GDM1 (cell line): Measurements from ENCODE around the gene POLL.
A peak's percentile ranks its signal among the peaks of the same experiment; 100 is the strongest.

Experiments
- DNase-seq: peaks from one replicate; lab custom pipeline; 2025; lab: John Stamatoyannopoulos, UW

POLL gene

GRCh38 chr10:101611096-101611905 lies 23.2 kb upstream of the POLL start:
- DNase-seq: no peak

DNA sequence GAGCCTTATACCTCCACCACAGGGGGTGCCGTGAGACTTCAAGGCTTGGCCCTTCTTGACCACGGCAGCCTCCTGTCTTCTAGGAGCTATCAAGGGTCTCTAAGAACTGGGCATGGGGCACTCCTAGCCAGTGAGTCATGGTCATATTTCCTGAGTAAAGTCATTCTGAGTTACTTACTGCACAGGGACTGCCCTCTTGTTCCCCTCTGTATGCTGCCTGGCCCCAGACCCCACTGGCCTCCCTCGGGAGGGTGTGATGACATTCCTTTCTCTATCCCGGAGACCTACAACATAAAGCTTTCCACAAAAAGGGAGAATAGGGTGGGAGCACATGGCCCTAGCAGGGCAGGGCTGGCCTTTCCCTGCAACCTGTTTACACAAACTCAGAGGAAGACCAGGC lies 21.4 kb upstream of the POLL start:
- DNase-seq: no peak

DNA sequence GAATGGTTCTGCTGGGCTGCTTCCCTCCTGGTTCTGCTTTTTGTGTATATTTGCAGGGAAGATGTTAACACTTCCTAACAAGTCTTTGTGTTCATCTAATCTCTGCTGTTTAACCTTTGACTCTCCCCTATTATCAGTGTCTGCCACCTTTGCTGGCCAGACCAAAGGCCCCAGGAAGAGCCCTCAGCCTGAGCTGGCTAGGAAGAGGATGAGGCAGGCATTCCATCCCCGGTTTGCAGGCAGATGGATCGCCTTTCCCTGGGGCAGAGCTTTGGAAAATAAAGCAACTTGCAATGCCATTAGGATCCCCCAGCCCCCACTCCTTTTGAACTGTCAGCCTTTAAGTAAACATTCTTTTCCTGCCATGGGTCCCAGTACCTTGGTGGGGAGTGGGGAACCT lies 19.1 kb upstream of the POLL start:
- no peak for DNase-seq

DNA sequence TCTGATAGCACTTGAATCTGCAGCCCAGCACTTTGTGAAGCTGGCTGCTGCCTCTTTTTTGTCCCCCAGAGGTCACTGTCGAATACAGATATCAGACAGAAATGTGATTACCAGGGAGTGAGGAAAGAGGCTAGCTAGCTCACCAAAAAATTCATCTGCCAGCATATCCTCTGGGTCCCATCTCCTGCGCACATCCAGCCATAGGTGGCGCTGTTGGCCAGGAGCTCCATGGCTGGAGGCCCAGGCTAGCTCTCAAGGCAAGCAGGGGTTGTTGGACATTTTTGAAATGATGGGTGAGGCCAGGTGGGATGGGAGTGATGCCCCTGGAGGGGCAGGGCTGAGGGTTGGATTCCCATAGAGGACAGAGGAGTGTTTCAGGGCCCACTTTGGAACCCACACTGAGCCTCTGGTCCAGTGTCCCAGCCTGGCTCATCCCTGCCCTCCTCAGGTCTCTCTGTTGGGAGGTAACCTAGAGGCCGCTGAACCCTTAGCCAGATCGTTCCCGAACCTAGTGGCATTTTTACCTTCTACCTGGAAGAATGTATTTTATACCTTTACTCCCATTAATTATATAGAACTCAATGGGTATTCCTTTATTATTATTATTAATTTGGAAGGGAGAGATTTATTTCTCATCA lies 14.8 kb upstream of the POLL start:
- DNase-seq: peak; percentile 73

DNA sequence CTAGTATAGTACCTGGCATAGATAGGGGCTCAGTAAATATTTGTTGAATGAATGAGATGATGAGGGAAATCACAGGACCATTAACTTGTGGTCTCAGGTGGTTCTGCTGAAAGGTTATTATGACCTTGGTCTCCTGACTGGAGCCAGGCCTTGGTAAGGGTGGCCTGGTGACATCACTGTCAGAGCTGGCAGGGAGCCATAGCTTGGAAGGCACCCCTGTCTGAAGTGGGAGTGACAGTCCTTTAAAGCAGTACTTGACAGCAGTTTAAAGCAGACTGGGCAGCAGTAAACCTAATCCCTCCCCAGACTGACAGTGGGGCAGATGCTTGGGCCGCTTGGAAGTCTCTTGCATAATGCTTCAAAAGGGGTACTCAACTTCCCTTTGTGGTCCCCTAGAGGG lies 13.5 kb upstream of the POLL start:
- no peak for DNase-seq

- no peak for DNase-seq
Observed at GRCh38 chr10:101597091-101597900, 9.2 kb upstream of the POLL start.

GRCh38 chr10:101595591-101596433 lies 7.8 kb upstream of the POLL start:
- no peak for DNase-seq

DNA sequence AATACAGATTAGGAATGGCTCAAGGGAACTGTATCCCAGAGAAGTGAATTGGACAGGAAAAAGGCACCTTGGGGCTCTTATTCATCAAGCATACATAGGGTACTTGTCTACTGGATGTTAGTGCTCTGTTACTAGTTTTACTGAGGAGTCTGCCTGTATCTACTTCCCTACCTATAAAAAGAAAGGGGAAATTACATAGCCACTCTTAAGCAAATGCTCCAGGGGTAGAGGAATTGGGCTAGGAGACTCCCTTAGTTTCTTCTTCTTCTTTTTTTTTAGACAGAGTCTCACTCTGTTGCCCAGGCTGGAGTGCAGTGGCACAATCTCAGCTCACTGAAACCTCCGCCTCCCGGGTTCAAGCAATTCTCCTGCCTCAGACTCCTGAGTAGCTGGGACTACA lies 5.3 kb upstream of the POLL start:
- peak; percentile 36 for DNase-seq

- no peak for DNase-seq
Observed at GRCh38 chr10:101588879-101589278, 822 bp upstream of the POLL start.

GRCh38 chr10:101585841-101586240 lies 2.2 kb downstream of the POLL start:
- DNase-seq: no peak

- DNase-seq: no peak
Observed at GRCh38 chr10:101580486-101581399, 7.3 kb downstream of the POLL start.

GRCh38 chr10:101579516-101579870 lies 8.6 kb downstream of the POLL start:
- no peak for DNase-seq

GRCh38 chr10:101578803-101579515 lies 9.1 kb downstream of the POLL start:
- DNase-seq: no peak

DNA sequence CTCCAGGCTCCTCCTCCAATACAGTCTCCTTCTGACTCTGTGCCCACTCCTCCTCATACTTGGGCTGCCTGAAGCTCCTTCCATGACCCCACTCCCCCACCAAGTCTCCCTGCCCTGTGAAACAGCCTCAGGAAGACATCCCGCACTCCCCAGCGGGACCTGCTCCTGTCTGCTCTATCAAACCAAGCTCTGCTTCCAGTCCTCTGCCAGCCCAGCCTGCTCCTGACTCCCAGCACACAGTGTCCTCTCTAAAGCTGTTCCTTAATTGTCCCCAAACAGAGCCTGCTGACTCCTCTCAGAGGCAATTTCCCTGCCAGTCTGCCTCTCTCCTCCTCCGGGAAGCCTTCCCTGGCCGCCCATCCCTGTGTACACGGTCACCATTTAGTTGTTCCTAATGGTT lies 9.9 kb downstream of the POLL start:
- DNase-seq: no peak

GRCh38 chr10:101577121-101577871 lies 10.8 kb downstream of the POLL start:
- no peak for DNase-seq

DNA sequence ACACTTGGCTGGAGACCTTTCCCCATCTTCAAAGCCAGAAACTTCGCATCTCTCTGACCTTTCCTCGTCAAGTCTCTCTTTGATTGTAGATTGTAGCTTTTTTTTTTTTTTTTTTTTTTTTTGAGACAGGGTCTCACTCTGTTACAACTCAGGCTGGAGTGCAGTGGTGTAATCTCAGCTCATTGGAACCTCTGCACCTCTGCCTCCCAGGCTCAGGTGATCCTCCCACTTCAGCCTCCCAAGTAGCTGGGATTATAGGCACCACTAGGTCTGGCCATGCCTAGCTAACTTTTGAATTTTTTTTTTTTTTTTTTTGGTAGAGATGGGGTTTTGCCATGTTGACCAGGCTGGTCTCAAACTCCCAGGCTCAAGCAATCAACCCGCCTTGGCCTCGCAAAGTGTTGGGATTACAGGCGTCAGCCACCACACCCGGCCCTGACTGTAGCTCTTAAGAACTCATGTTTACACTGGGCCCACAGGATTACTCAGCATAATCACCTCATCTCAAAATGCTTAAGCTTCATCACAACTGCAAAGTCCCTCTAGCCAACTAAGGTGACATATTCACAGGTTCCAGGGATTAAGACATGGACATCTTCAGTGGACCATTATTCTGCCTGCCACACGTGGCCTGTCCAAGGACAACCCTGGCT lies 11.7 kb downstream of the POLL start:
- DNase-seq: no peak

GRCh38 chr10:101575580-101576210 lies 12.4 kb downstream of the POLL start:
- no peak for DNase-seq

DNA sequence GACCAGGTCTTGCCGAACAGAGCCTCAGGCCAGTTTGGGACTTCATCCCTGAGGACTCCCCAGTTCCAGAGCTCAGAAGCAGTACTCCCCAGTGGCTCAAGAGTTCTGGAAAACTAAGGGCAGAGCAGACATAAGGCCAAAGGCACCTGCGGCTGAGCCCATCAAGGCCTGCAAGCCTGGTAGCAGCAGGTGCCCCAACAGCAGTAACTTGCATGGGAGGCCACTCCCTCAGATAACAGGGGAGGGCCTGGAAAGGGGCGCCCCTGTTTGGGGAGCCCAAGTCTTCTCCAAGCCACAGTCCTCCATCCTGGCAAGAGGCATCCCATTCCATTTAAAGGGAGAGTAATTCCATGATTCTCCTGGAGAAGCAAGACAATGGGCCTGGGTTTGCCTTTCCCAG lies 13.0 kb downstream of the POLL start:
- DNase-seq: no peak
